HepG2 (cell line): ENCODE results near the gene TMC2. TPM values are rescaled to one million over a fixed set of nuclear protein-coding genes. Genes with fewer than 3 reads are reported as not detected.

Source experiments
- ATAC-seq: fragments of 200-7000 bp; cut with Tn5 transposase; 3 replicates; pipeline ENCODE4 v1.9.1; 2020; ENCODE audit warnings: mild to moderate bottlenecking, moderate library complexity
- BruUV-seq: library from RNA; stranded (reverse); fragments of 400-500 nt; replicated peaks from 2 replicates; lab custom pipeline; 2021; lab: Mats Ljungman, UMichigan
- CTCF ChIA-PET: fragments of 300-600 bp; formaldehyde crosslinking; extraction: SDS; loops from one replicate; lab custom pipeline; 2021; ENCODE audit warnings: low total read pairs, inconsistent platforms, low intra/inter-chr PET ratio; lab: Yijun Ruan, JAX
- POLR2A ChIA-PET: fragments of 350-600 bp; sonication (Branson Sonifier 250); formaldehyde crosslinking; loops from one replicate; lab custom pipeline; 2020; ENCODE audit warnings: antibody characterized with exemption, inconsistent platforms; lab: Yijun Ruan, JAX
- DNase-seq: peaks from one replicate; pipeline ENCODE4 v3.0.0-alpha.2; 2015; ENCODE audit warnings: low spot score
- FAIRE-seq: peaks from 3 replicates; lab custom pipeline; 2011; peaks lifted over from hg19 to GRCh38; lab: Jason Lieb, UNC
- H2AFZ ChIP-seq: one replicate; pipeline ENCODE4 v1.6.1; 2011; ENCODE audit warnings: low read length, inconsistent platforms
- H3K27ac ChIP-seq: fragments of 300-600 bp; 3 replicates; pipeline ENCODE4 v1.8.0; 2011; ENCODE audit warnings: mixed run types, mild to moderate bottlenecking, mixed read lengths, low read length, inconsistent platforms; ENCODE audit not compliant: insufficient read depth; ENCODE audit errors: extremely low read length
- H3K27me3 ChIP-seq, 2 experiments: fragments of 200-600 bp in 1 of 2; 2 replicates in 1 of 2; 3 replicates in 1 of 2; pipeline versions ENCODE4 v1.6.0 to v1.8.0; 2011; ENCODE audit warnings: low read length in 2 of 2, mild to moderate bottlenecking in 2 of 2, moderate library complexity in 2 of 2, inconsistent platforms in 1 of 2; ENCODE audit not compliant: insufficient read depth in 2 of 2, control insufficient read depth in 1 of 2
- H3K36me3 ChIP-seq, 2 experiments: fragments of 200-600 bp in 1 of 2; replicated peaks in 1 of 2; 2 replicates in 1 of 2; 3 replicates in 1 of 2; pipeline versions ENCODE4 v1.5.1 to v1.8.0; 2011; ENCODE audit warnings: low read length in 2 of 2, inconsistent platforms in 1 of 2; ENCODE audit not compliant: insufficient read depth in 2 of 2, control insufficient read depth in 1 of 2
- H3K4me1 ChIP-seq: 2 replicates; pipeline ENCODE4 v1.5.1; 2012; ENCODE audit warnings: low read length, inconsistent platforms; ENCODE audit not compliant: insufficient read depth
- H3K4me2 ChIP-seq: 2 replicates; pipeline ENCODE4 v1.6.0; 2011; ENCODE audit warnings: low read depth, low read length, inconsistent platforms
- H3K4me3 ChIP-seq, 3 experiments: fragments of 200-600 bp in 1 of 3; sonication (generic), shearing (Covaris generic) in 1 of 3; replicated peaks in 1 of 3; 2 replicates each; pipeline ENCODE4 v1.5.1; 2011 to 2016; ENCODE audit warnings: low read length in 3 of 3, inconsistent platforms in 2 of 3, low read depth in 2 of 3, mild to moderate bottlenecking in 2 of 3, control low read depth in 1 of 3, mixed read lengths in 1 of 3; ENCODE audit not compliant: insufficient read depth in 1 of 3
- H3K79me2 ChIP-seq: one replicate; pipeline ENCODE4 v1.6.1; 2011; ENCODE audit warnings: low read length, inconsistent platforms; ENCODE audit not compliant: insufficient read depth
- H3K9ac ChIP-seq: 2 replicates; pipeline ENCODE4 v1.6.0; 2011; ENCODE audit warnings: mild to moderate bottlenecking, low read depth, low read length, inconsistent platforms; ENCODE audit not compliant: insufficient read depth
- H3K9me3 ChIP-seq: 2 replicates; pipeline ENCODE4 v1.5.1; 2012; ENCODE audit warnings: mild to moderate bottlenecking, low read length
- H4K20me1 ChIP-seq: 2 replicates; pipeline ENCODE4 v1.6.0; 2011; ENCODE audit warnings: inconsistent platforms, mild to moderate bottlenecking, low read length, moderate library complexity; ENCODE audit not compliant: insufficient read depth
- DNMT1 ChIP-seq: sonication (generic); formaldehyde crosslinking; IDR thresholded peaks from 2 replicates; pipeline ENCODE4 v1.5.1; 2020; ENCODE audit warnings: mild to moderate bottlenecking, missing genetic modification reagents
- FOXP1 ChIP-seq, 2 experiments: fragments of 450-650 bp in 1 of 2; IDR thresholded peaks; 2 replicates each; pipeline ENCODE4 v1.6.1; 2017 to 2018; ENCODE audit warnings: antibody characterized with exemption in 1 of 2
- KAT7 ChIP-seq: IDR thresholded peaks from 2 replicates; pipeline ENCODE4 v1.6.1; 2018; ENCODE audit warnings: borderline replicate concordance, missing compliant biosample characterization
- KLF15 ChIP-seq: sonication (generic); formaldehyde crosslinking; IDR thresholded peaks from 2 replicates; pipeline ENCODE4 v1.8.1; 2023; ENCODE audit warnings: borderline replicate concordance, mild to moderate bottlenecking, inconsistent platforms, missing genetic modification reagents, mixed read lengths
- MLLT10 ChIP-seq: sonication (generic); formaldehyde crosslinking; IDR thresholded peaks from 2 replicates; pipeline ENCODE4 v1.4.0; 2020; ENCODE audit warnings: missing genetic modification reagents
- PBX3 ChIP-seq: sonication (generic); formaldehyde crosslinking; IDR thresholded peaks from 2 replicates; pipeline ENCODE4 v1.8.1; 2023; ENCODE audit warnings: missing genetic modification reagents, inconsistent platforms, borderline replicate concordance
- SIN3A ChIP-seq: IDR thresholded peaks from 2 replicates; pipeline ENCODE4 v1.6.1; 2011; ENCODE audit warnings: low read depth, mild to moderate bottlenecking, control low read depth, low read length, borderline replicate concordance
- TFAP4 ChIP-seq: sonication (generic); IDR thresholded peaks from 2 replicates; pipeline ENCODE4 v1.6.1; 2016; ENCODE audit warnings: low read depth, borderline replicate concordance
- TOPORS ChIP-seq: sonication (generic); formaldehyde crosslinking; IDR thresholded peaks from 2 replicates; pipeline ENCODE4 v1.8.0; 2023; ENCODE audit warnings: mild to moderate bottlenecking, missing genetic modification reagents
- ZBTB37 ChIP-seq: sonication (generic); formaldehyde crosslinking; IDR thresholded peaks from 2 replicates; pipeline ENCODE4 v1.4.0; 2020; ENCODE audit warnings: mild to moderate bottlenecking, missing genetic modification reagents
- ZFP82 ChIP-seq: sonication (generic); formaldehyde crosslinking; IDR thresholded peaks from 2 replicates; pipeline ENCODE4 v1.5.1; 2020; ENCODE audit warnings: mild to moderate bottlenecking, missing genetic modification reagents, borderline replicate concordance
- ZNF18 ChIP-seq: sonication (generic); formaldehyde crosslinking; IDR thresholded peaks from 2 replicates; pipeline ENCODE4 v1.8.0; 2022; ENCODE audit warnings: mild to moderate bottlenecking, missing genetic modification reagents; ENCODE audit not compliant: insufficient replicate concordance
- ZNF207 ChIP-seq: fragments of 450-650 bp; IDR thresholded peaks from 2 replicates; pipeline ENCODE4 v1.6.1; 2016; ENCODE audit warnings: antibody characterized with exemption, borderline replicate concordance
- ZNF33B ChIP-seq: sonication (generic); formaldehyde crosslinking; IDR thresholded peaks from 2 replicates; pipeline ENCODE4 v1.5.1; 2020; ENCODE audit warnings: mild to moderate bottlenecking, missing genetic modification reagents
- ZNF614 ChIP-seq: IDR thresholded peaks from 2 replicates; pipeline ENCODE4 v1.6.1; 2018; ENCODE audit warnings: missing biosample characterization, missing genetic modification reagents, inconsistent platforms, borderline replicate concordance
- ZNF788 ChIP-seq: sonication (generic); formaldehyde crosslinking; IDR thresholded peaks from 2 replicates; pipeline ENCODE4 v1.5.0; 2020; ENCODE audit warnings: mild to moderate bottlenecking, missing genetic modification reagents, borderline replicate concordance
- WGBS: methylation state at CpG from one replicate; pipeline ENCODE4 v1.1.6; 2017; ENCODE audit warnings: low lambda C conversion rate; 5-methylcytosine and 5-hydroxymethylcytosine counted together
- in situ Hi-C: cut with HindIII; loops from 2 replicates; pipeline ENCODE4 v1.10.0; 2017; ENCODE audit warnings: low pct_unique_long_range_greater_than_20kb; ENCODE audit not compliant: extremely low pct_ligation_motif_present
- intact Hi-C: fragments of 100-400 bp; cut with micrococcal nuclease; formaldehyde crosslinking; loops from one replicate; pipeline ENCODE4 v1.10.0; 2022; ENCODE audit not compliant: unreplicated experiment
- polyA plus RNA-seq, 8 experiments: library from polyadenylated mRNA; depleted of rRNA in 3 of 8; stranded (reverse) in 7 of 8; unstranded in 1 of 8; fragments of >200 nt; fragmentation: Illumina TruSeq in 4 of 8; extraction: Trizol in 4 of 8; gene quantifications; 2 replicates each; pipeline versions ENCODE4 v1.2.1 to v1.2.3, GENCODE V29; 2011 to 2016; ENCODE audit warnings: low read depth in 4 of 8, missing spikeins in 1 of 8, mixed read lengths in 1 of 8; ENCODE audit not compliant: insufficient read depth in 1 of 8
- total RNA-seq, 5 experiments: library from RNA; depleted of rRNA; stranded (reverse); fragments of >200 nt; fragmentation: Illumina TruSeq; extraction: Trizol; gene quantifications; 2 replicates each; pipeline ENCODE4 v1.2.3, GENCODE V29; 2016; ENCODE audit warnings: low read depth in 1 of 5

Gene TMC2
- total and polyA plus RNA-seq, 2 of the 13 experiments (the other 11 are each of a cell fraction or from before 2014, with no cell fraction given), result not detected

- intact Hi-C loops, result loop anchor here (5.0 kb wide), 2 partner anchors 141 to 186 kb away; no protein-coding TSS in a partner anchor
- H3K4me1 ChIP-seq, result peaks cover 43% of the 10 kb centered on the region
- peaks cover 51% of the 10 kb centered on the region for H4K20me1 ChIP-seq
- H3K9ac ChIP-seq, result peak overlapping the region; percentile 88
- ChIA-PET CTCF (no interaction called here), POLR2A (interaction anchor here (0.7 to 7.0 kb wide), 26 partner anchors 8 to 393 kb away, joined by 3 to 151 read pairs (median 7); partner anchors contain the start of genes EBF4, IDH3B, MRPS26 and SNRPB)
- H3K79me2 ChIP-seq, result peaks cover 46% of the 10 kb centered on the region
- H3K36me3 ChIP-seq, result peaks cover 34 to 43% of the 10 kb centered on the region in 2 experiments
- TSS peak; percentile 58 for BruUV-seq
- peak; percentile 30 for DNase-seq
- ATAC-seq, result peak; percentile 58
- H2AFZ ChIP-seq, result no peak overlapping the region
- H3K27me3 ChIP-seq, result no peaks in the 10 kb centered on the region; a peak in 1 of 5 replicates
- WGBS, result under 1% methylated on average over 33 of the region's 56 CpGs
- H3K4me2 ChIP-seq, result peak overlapping the region; percentile 100
- in situ Hi-C loops, result no loop called here
- H3K27ac ChIP-seq, result peak overlapping the region; percentile 90
- H3K9me3 ChIP-seq, result no peaks in the 10 kb centered on the region
- H3K4me3 ChIP-seq, result peak overlapping the region; percentile 60 to 97 (median 83)
- FAIRE-seq, result no peak
- TF ChIP-seq ZNF614 (CRISPR knock-in tag), result 0 out of 2 replicates have a peak, but pooled peaks have one; percentile 12
- TF ChIP-seq ZFP82 (CRISPR knock-in tag), result peak; percentile 99; the same call in 1 of the 2 replicates
- no peak for TF ChIP-seq MLLT10 (CRISPR knock-in tag)
- TF ChIP-seq ZNF33B (CRISPR knock-in tag), result peak; percentile 74
- TF ChIP-seq TOPORS (CRISPR knock-in tag), result peak; percentile 94
- TF ChIP-seq ZBTB37, result peak; percentile 62; the same call in 1 of the 2 replicates
- TF ChIP-seq ZNF788 (CRISPR knock-in tag), result peak; percentile 15; the same call in 1 of the 2 replicates
- no peak for TF ChIP-seq FOXP1 (IDR thresholded peaks at IDR 0.05)
- TF ChIP-seq FOXP1 (CRISPR knock-in tag; IDR thresholded peaks at IDR 0.05), result no peak
- TF ChIP-seq KLF15 (CRISPR knock-in tag), result no peak; the same call in none of the 2 replicates
- no peak; the same call in 1 of the 2 replicates for TF ChIP-seq KAT7 (CRISPR knock-in tag)
- no peak; the same call in 1 of the 2 replicates for TF ChIP-seq DNMT1 (CRISPR knock-in tag)
- TF ChIP-seq PBX3 (CRISPR knock-in tag), result peak; percentile 23; the same call in 1 of the 2 replicates
- peak; percentile 86 for TF ChIP-seq ZNF18 (CRISPR knock-in tag)
- TF ChIP-seq SIN3A, result peak; percentile 79; the same call in 1 of the 2 replicates
- no peak for TF ChIP-seq ZNF207
- TF ChIP-seq TFAP4, result no peak
Measured at GRCh38 chr20:2652724-2653555, 116.6 kb downstream of the TMC2 start.
